Measurements from ENCODE around the gene POLE. TPM values are rescaled to one million over a fixed set of nuclear protein-coding genes. Genes with fewer than 3 reads are reported as not detected.

The POLE gene
- total RNA-seq, 2 donors from 2014 or later, result 41.3 to 45.7 TPM

GRCh38 chr12:132669166-132669879, 17.8 kb downstream of the POLE start:
- TF ChIP-seq CTCF (IDR thresholded peaks at IDR 0.05), result no peak
- Histone ChIP-seq H3K9me3 (no peaks in the 10 kb centered on the region), H3K27me3 (replicated peaks; ENCODE audit: insufficient read depth) (no peaks in the 10 kb centered on the region), H3K27ac (no peak overlapping the region), H3K36me3 (peaks cover 44% of the 10 kb centered on the region), H3K4me3 (no peak overlapping the region), H3K4me1 (ENCODE audit: control insufficient read depth in 1 of 2, low read depth in 2 of 2) (no peaks in the 10 kb centered on the region)
- DNase-seq (ENCODE audit: low spot score), result no peak
- ATAC-seq (ENCODE audit: insufficient number of reproducible peaks, low FRiP score, low read depth), result no peak

GRCh38 chr12:132668191-132669088, 18.7 kb downstream of the POLE start:
- DNase-seq (ENCODE audit: low spot score), result no peak
- Histone ChIP-seq H3K36me3 (peaks cover 51% of the 10 kb centered on the region), H3K4me3 (no peak overlapping the region), H3K27ac (no peak overlapping the region), H3K9me3 (no peaks in the 10 kb centered on the region), H3K27me3 (replicated peaks; ENCODE audit: insufficient read depth) (no peaks in the 10 kb centered on the region), H3K4me1 (ENCODE audit: control insufficient read depth in 1 of 2, low read depth in 2 of 2) (no peaks in the 10 kb centered on the region)
- no peak for ATAC-seq (ENCODE audit: insufficient number of reproducible peaks, low FRiP score, low read depth)
- TF ChIP-seq CTCF (IDR thresholded peaks at IDR 0.05), result no peak

- Histone ChIP-seq H3K27me3 (replicated peaks; ENCODE audit: insufficient read depth) (no peaks in the 10 kb centered on the region), H3K27ac (no peak overlapping the region), H3K4me1 (ENCODE audit: control insufficient read depth in 1 of 2, low read depth in 2 of 2) (no peaks in the 10 kb centered on the region), H3K36me3 (peaks cover 66% of the 10 kb centered on the region), H3K9me3 (no peaks in the 10 kb centered on the region), H3K4me3 (no peak overlapping the region)
- no peak for TF ChIP-seq CTCF (IDR thresholded peaks at IDR 0.05)
- DNase-seq (ENCODE audit: low spot score), result no peak
- no peak for ATAC-seq (ENCODE audit: insufficient number of reproducible peaks, low FRiP score, low read depth)
Observed at GRCh38 chr12:132665794-132666193, 21.3 kb downstream of the POLE start.

GRCh38 chr12:132665149-132665491, 22.0 kb downstream of the POLE start:
- H3K36me3 ChIP-seq, result peaks cover 70% of the 10 kb centered on the region
- no peaks in the 10 kb centered on the region for H3K9me3 ChIP-seq
- no peak for DNase-seq (ENCODE audit: low spot score)
- TF ChIP-seq CTCF (IDR thresholded peaks at IDR 0.05), result no peak
- no peaks in the 10 kb centered on the region for H3K4me1 ChIP-seq (ENCODE audit: control insufficient read depth in 1 of 2, low read depth in 2 of 2)
- ATAC-seq (ENCODE audit: insufficient number of reproducible peaks, low FRiP score, low read depth), result no peak
- H3K27me3 ChIP-seq (replicated peaks; ENCODE audit: insufficient read depth), result no peaks in the 10 kb centered on the region
- H3K4me3 ChIP-seq, result no peak overlapping the region
- H3K27ac ChIP-seq, result no peak overlapping the region

All from thoracic aorta (tissue), 2 donors.